GM21423 (cell line): Measurements from ENCODE around the gene SLC8B1.
A peak's percentile ranks its signal among the peaks of the same experiment; 100 is the strongest.
"Not testable (repeated sequence)": the region's sequence is repeated elsewhere in the genome, so short reads cannot be mapped to it uniquely, and the experiment has no call there.

Experiments used
- ATAC-seq: cut with Tn5 transposase; IDR thresholded peaks from one replicate; pipeline ENCODE4 v1.9.1; 2021; ENCODE audit warnings: mild to moderate bottlenecking, moderate library complexity; ENCODE audit not compliant: unreplicated experiment

SLC8B1 gene

DNA sequence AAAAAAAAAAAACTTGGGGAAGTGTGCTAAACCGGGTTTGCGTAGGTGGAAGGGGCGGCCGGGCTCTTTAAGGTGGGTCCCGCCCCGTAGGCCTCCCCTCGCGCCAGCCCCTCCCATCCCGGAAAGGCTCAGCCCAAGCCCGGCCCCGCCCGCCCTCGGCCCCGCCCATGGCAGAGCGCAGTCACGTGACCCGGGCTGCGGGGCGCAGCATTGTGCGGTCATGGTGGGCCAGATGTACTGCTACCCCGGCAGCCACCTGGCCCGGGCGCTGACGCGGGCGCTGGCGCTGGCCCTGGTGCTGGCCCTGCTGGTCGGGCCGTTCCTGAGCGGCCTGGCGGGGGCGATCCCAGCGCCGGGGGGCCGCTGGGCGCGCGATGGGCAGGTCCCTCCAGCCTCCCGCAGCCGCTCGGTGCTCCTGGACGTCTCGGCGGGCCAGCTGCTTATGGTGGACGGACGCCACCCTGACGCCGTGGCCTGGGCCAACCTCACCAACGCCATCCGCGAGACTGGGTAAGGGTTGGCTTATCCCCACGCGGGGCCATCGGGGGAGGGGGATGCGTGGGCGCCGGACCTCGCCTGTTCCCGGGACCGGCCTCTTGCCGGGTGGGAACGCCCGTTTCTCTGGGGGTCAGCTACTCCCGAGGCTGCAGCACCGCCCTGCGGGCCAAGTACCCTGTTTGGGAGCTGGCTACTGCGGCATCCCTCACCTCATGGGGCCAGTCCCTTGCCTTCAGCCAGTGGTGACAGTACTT is 23.6 kb upstream of the SLC8B1 start, which contains the start of gene PLBD2:
Gene PLBD2, plus strand, starts transcription at position 207 of the 752 bp plus-strand sequence. Its CDS starts 14 bp downstream, at position 221.
- peak; percentile 89 for ATAC-seq

- not testable (repeated sequence) for ATAC-seq
Measured at GRCh38 chr12:113354192-113354591, 19.3 kb upstream of the SLC8B1 start.

GRCh38 chr12:113351089-113351488 is 16.2 kb upstream of the SLC8B1 start:
- no peak for ATAC-seq

DNA sequence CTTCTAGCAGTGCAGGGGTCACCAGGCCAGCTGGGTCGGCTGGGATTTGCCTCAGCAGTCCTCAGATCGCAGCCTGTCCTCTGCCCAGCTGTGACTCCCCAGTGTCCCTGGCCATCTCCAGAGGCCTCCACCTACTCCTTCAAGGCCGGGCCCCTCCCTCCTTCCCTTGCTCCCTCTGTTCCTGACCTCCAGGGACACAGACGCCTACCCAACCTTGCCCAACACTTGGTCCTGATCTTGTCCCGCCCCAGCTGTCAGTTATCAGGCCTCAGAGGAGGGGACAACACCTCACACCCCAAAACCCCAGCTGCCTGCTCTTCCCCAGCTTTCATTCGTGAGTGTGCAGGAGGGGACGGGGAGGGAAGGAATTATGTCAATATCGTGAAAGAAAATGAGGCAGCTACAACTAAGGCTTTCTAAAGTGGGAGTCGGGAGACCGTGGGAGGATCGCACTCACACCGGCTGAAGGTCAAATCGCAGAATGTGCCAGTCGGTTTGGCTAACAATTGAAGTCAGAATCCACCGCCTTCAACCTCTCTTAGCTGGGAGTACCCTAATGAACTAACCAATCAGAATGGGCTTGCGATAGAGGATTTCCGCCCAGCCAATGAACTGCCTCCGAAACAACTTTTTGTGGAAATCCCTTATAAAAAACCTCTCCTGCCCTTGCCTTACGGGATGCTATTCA is 14.1 kb upstream of the SLC8B1 start:
- ATAC-seq = no peak

DNA sequence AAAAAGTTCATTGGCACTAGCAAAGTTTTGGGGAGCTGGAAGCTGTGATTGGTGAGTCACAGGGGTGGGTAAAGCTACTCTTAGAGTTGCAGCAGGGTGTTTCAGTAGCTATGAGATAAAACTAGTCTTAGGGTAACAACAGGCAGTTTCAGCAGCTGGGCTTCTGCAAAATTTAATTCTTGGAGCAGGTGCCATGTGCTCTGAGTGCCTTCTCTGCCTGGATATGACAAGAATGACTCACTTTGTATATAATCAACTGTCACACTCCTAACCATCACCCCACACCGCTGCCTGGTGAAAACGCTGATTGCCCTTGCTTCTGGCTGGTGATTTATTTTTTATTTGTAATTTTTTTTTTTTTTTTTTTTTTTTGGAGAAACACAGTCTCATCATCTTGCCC is 13.0 kb upstream of the SLC8B1 start:
- ATAC-seq = no peak

GRCh38 chr12:113347107-113347506 is 12.2 kb upstream of the SLC8B1 start:
- ATAC-seq = no peak

- ATAC-seq = no peak
Measured at GRCh38 chr12:113346353-113346752, 11.4 kb upstream of the SLC8B1 start.

DNA sequence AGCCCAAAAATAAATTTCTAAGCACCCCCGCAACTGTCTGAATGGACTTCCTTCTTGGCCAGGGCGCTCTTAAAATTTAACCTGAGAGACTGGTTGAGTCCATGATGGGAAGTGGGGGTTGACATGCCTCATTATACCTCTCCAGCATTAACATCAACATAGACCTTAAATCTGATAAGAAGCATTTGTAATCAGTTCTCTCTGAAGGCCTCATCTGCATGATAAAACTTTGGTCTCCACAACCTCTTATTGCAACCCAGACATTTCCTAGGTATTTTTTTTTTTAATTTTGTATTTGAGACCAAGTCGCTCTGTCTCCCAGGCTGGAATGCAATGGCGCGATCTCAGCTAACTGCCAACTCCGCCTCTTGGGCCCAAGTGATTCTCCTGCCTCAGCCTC is 10.4 kb upstream of the SLC8B1 start:
- no peak for ATAC-seq

GRCh38 chr12:113341535-113341934 is 6.6 kb upstream of the SLC8B1 start:
- ATAC-seq = no peak

DNA sequence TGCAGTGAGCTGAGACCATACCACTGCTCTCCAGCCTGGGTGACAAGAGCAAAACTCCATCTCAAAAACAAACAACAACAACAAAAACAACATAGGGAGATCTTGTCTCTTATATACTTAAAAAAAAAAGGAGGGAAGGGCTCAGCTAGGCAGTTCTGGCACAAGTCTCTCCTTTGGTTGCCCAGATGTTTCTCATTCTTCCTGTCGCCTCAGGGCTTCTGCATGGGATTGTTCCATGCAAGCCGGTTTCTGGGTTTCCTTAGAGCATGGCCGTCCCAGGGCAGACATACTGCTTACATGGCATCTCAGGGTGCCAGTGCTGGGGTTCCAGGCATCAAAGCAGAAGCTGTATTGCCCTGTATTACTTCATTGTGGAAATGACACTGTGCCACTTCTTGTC is 5.2 kb upstream of the SLC8B1 start:
- no peak for ATAC-seq

DNA sequence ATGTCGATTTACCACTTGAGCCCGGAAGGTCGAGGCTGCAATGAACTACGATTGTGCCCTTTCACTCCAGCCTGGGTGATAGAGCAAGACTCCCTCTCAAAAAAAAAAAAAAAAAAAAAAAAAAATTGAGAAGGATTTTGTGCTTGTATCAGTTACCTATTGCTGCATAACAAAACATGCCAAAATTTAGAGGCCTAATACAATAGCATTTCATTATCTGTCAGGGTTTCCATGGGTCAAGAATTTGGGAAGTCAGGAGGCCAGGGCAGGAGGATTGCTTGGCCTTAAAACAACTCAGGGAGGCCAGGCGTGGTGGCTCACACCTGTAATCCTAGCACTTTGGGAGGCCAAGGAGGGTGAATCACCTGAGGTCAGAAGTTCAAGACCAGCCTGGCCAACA is 4.6 kb upstream of the SLC8B1 start:
- no peak for ATAC-seq

DNA sequence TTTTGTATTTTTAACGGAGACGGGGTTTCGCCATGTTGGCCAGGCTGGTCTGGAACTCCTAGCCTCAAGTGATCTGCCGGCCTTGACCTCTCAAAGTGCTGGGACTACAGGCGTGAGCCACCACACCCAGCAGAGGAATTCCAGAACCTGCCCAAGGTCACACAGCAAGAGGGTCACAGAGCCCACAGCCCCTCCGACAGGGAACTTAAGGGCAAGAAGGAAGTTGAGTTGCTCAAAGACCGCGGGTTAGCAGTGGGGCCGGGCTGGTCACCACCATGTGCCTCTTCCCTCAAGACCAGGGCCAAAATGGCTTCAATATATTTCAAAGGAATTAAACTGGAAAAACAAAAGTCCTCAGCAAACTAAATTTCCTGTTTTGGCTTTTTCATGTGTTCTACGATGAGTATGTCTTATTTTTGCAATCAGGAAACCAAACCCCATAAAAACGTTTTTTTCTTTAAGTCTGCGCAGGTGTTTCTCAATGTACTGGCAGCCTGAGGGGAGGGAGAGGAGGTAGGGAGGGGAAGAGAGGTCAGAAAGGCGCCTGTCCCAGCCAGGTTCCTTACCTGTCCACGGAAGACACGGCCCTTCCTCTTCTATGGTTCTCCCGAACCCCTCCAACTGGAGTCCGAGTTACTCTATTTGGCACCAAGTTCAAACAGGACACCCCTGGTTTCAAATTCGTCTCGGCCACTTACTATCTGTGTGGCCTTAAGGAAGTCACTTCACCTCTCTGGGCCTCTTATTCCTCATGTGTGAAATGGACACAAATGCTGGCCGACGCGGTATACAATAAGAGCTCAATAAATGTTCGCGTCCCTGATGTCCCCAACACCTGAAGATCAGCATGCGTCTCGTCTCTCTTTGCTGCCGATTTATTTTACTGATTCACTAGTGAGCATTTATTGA is 778 bp downstream of the SLC8B1 start:
- peak; percentile 7 for ATAC-seq

DNA sequence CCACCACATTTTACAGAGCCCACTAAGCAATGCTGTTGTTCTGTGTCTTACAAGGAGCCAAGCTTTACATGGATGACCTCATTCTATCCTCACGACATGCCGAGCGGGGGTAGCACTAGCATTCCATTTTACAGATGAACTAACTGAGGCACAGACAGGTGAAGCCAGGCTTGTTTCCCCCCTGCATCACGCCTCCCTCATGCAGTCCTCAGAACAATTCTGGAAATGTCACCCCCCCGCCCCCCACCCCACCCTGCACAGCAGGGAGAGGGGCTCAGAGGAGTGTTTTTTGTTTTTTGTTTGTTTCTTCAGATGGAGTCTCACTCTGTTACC is 1.5 kb downstream of the SLC8B1 start:
- ATAC-seq = no peak

GRCh38 chr12:113332688-113333417 is 2.1 kb downstream of the SLC8B1 start:
- no peak for ATAC-seq

DNA sequence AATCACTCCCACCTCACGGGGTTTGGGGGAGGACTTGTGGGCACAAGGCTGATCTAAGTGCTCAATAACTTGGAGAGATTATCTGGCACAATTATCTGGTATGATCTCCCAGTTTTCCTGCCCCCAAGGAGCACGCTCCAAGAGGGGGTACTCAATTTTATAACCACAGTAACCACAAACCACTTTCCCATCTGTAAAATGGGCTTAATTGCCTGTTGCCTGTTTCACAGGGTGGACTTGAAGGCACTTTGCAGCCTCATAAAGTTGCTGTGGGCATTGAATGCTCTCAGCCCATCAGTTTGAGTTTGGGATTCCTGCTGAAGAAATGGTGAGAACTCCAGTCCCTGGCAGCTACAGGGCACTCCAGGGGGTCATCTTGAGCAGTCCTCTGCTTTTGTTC is 4.4 kb downstream of the SLC8B1 start:
- ATAC-seq = no peak

- ATAC-seq = no peak
Measured at GRCh38 chr12:113329791-113330417, 5.0 kb downstream of the SLC8B1 start.

DNA sequence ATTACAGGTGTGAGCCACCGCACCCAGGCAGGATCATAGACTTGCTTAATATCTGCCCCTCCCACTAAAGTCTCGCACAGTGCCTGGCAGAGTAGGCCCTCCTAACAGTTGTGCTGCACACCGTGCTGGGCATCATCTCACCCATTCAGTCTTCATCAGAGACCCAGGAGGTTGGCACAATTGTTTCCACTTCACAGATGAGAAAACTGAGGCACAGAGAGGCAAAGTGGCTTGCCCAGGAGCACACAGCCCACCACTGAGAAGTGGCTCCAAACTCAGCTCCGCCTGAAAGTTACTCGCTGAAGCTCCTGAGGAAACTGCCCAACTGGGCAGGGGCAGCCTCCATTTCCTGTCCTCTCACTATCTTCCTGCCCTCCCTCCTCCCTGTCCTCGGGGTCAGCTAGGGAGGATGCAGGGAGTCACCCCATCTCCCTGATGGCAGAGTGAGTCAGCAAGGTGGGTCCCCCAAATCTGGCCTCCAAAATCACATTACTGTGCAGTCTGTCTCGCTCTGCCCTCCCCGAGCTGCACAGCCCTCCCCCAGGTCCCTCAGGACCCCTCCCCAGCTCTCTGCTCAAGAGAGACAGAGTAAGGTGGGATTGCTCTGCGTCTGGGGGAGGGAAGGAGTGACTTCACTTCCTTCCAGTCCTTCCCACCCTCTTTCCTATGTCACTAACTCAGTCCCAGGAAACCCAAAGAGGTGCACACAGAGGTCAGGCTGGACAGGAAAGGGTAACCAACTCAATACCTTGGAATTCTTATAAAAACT is 5.7 kb downstream of the SLC8B1 start:
- no peak for ATAC-seq

DNA sequence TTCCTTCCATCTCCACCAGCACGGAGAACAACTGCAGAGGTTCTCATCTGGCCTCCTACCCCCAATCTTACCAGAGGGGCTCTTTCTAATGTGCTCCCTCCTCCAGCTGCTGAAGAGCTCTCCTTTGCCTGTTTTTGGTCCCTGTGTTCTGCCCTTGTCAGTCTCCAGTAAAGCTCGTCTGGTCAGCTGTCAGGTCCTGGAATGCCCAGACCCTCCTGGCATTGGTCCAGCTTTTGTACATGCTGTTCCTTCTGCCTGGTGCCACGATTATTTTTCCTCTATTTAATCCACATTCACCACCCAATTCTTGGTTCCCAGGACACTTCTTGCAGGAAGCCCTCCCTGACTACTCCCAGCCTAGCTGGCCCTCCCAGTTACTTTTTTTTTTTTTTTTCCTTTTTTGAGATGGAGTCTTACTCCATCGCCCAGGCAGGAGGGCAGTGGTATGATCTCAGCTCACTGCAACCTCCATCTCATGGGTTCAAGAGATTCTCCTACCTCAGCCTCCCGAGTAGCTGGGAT is 6.5 kb downstream of the SLC8B1 start:
- ATAC-seq = no peak

DNA sequence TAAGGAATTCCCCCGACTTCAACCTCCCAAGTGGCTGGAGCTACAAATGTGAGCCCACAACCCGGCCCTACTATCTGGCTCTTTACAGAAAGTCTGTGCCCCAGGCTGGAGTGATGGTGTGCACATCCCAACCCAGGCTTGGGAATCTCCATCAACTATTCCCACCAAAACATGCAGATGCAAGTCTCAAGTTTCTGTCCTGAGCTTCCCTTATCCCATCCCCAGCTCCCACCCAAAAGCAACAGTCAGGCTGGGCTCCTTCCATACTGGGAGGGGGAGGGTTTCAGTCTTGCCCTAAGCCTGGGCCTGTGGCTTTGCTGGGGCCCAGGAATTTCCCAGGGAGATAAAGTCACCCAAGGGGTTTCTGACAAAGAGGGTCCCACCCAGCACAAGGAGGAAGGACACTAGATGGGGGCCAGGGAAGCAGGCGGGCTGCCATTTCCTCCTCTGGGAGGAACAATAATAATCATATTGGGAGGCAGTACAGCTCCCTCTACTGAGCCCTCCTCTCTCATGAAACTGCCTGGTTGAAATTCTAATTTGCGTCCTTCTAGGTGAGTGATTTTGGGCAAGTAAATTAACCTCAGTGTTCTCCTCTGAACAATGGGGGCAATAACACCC is 8.0 kb downstream of the SLC8B1 start:
- no peak for ATAC-seq
